HG03469 (cell line): ENCODE data around the gene OR2H1.

ENCODE experiments used
- ATAC-seq: cut with Tn5 transposase; IDR thresholded peaks from one replicate; pipeline ENCODE4 v1.9.1; 2021; ENCODE audit warnings: mild to moderate bottlenecking, moderate library complexity, moderate number of reproducible peaks; ENCODE audit not compliant: unreplicated experiment

The OR2H1 gene

GRCh38 chr6:29509239-29509638, 52.3 kb downstream of the OR2H1 start:
- ATAC-seq, result peak; percentile 48

GRCh38 chr6:29509711-29510110, 52.8 kb downstream of the OR2H1 start:
- no peak for ATAC-seq

GRCh38 chr6:29510202-29510601, 53.2 kb downstream of the OR2H1 start:
- ATAC-seq, result no peak

GRCh38 chr6:29510746-29511300, 53.9 kb downstream of the OR2H1 start:
- ATAC-seq, result no peak
